SU-DHL-6 (cell line): ENCODE data around the gene USP47.

Source experiments
- H2AFZ ChIP-seq: fragments of 200-600 bp; sonication (generic); 2 replicates; pipeline ENCODE4 v1.6.1; 2014; ENCODE audit warnings: low read depth, mild to moderate bottlenecking, moderate library complexity, mixed read lengths, antibody characterized with exemption, low read length; ENCODE audit not compliant: severe bottlenecking
- H3F3A ChIP-seq: fragments of 200-600 bp; shearing (Covaris generic); 2 replicates; pipeline ENCODE4 v1.6.0; 2016; ENCODE audit warnings: antibody characterized with exemption, mild to moderate bottlenecking; ENCODE audit not compliant: insufficient read depth
- H3K27ac ChIP-seq: fragments of 200-600 bp; sonication (generic); 2 replicates; pipeline ENCODE4 v1.5.1; 2016; ENCODE audit warnings: low read depth, mild to moderate bottlenecking, low read length, moderate library complexity, mixed read lengths
- H3K27me3 ChIP-seq: fragments of 200-600 bp; sonication (generic), shearing (Covaris generic); 2 replicates; pipeline ENCODE4 v1.6.0; 2014; ENCODE audit warnings: mild to moderate bottlenecking, low read length
- H3K36me3 ChIP-seq: fragments of 200-600 bp; sonication (generic); 2 replicates; pipeline ENCODE4 v1.6.1; 2014; ENCODE audit warnings: mild to moderate bottlenecking, low read length, mixed read lengths
- H3K4me2 ChIP-seq: fragments of 300-600, 200-600 bp; shearing (Covaris generic), sonication (generic); 2 replicates; pipeline ENCODE4 v1.6.0; 2014; ENCODE audit warnings: low read length, low read depth, mild to moderate bottlenecking; ENCODE audit not compliant: poor library complexity, severe bottlenecking
- H3K4me3 ChIP-seq: fragments of 200-600 bp; sonication (generic); 2 replicates; pipeline ENCODE4 v1.5.1; 2014; ENCODE audit warnings: antibody characterized with exemption, low read length, mild to moderate bottlenecking, mixed read lengths; ENCODE audit not compliant: insufficient read depth, poor library complexity, severe bottlenecking
- H3K79me2 ChIP-seq: fragments of 200-600 bp; sonication (generic); 2 replicates; pipeline ENCODE4 v1.6.1; 2014; ENCODE audit warnings: mild to moderate bottlenecking, low read length, moderate library complexity; ENCODE audit not compliant: insufficient read depth
- H3K9ac ChIP-seq: fragments of 200-600 bp; sonication (generic); 2 replicates; pipeline ENCODE4 v1.7.0; 2014; ENCODE audit warnings: mild to moderate bottlenecking, low read length
- H3K9me2 ChIP-seq: fragments of 200-600 bp; sonication (generic); replicated peaks from 2 replicates; pipeline ENCODE4 v1.6.1; 2014; ENCODE audit warnings: low read length; ENCODE audit not compliant: insufficient read depth
- H3K9me3 ChIP-seq: fragments of 200-600 bp; sonication (generic); 2 replicates; pipeline ENCODE4 v1.6.1; 2014; ENCODE audit warnings: low read length, mixed read lengths; ENCODE audit not compliant: insufficient read depth
- H4K20me1 ChIP-seq: fragments of 200-600 bp; sonication (generic); 2 replicates; pipeline ENCODE4 v1.6.1; 2014; ENCODE audit warnings: low read depth, mild to moderate bottlenecking, antibody characterized with exemption, low read length, moderate library complexity, mixed read lengths
- EZH2phosphoT487 ChIP-seq: fragments of 200-600 bp; sonication (generic), shearing (Covaris generic); conservative IDR thresholded peaks from 2 replicates; pipeline ENCODE4 v1.6.1; 2018; ENCODE audit warnings: mild to moderate bottlenecking, antibody characterized with exemption, low read length, moderate library complexity, mixed read lengths
- TF ChIP-seq, protein P1 (sequence below): fragments of 200-600 bp; sonication (generic); IDR thresholded peaks from one replicate; pipeline ENCODE4 v1.5.1; 2017; ENCODE audit warnings: antibody characterized with exemption, mild to moderate bottlenecking, low read length, moderate library complexity; ENCODE audit not compliant: insufficient read depth, poor library complexity, severe bottlenecking

Gene USP47

DNA sequence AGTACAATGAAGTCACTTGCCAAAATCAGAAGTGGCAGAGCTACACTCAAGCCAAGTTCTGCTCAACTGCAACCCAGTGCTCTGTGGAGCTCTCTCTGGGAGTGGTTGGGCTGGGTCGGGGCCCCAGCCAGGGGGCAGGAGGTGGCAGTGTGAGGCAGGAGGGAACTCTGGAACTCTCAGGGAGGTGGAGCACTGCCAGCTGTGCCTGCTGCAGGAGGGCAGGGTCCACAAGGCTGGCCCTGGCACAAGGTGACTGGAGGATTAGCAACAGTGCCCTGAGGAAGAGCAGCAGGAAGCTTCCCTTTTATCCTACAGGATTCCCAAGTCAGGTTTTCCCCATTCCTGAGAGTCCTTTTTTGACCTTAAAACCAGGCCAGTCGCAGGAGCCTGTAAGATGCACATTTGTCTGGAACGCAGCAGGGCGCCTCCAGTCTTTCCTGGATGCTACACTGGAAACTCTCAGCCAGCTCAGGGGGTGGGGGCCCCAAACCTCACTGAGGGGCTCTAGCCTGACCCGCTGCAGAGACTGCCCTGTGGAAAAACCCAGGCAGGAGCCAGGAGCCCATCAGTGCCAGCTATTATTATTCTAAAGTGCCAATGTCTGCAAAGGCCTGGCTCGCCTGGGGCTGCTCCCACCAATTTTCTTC lies 134.8 kb downstream of the USP47 start:
- H3K9me2 ChIP-seq: no peaks in the 10 kb centered on the region

GRCh38 chr11:11977206-11977938 lies 135.6 kb downstream of the USP47 start:
- H4K20me1 ChIP-seq: no peaks in the 10 kb centered on the region
- no peaks in the 10 kb centered on the region for H3K36me3 ChIP-seq
- H3K9ac ChIP-seq: no peak overlapping the region
- H3K79me2 ChIP-seq: no peaks in the 10 kb centered on the region
- peak overlapping the region; percentile 34 for H3K4me2 ChIP-seq
- peak overlapping the region; percentile 75 for H2AFZ ChIP-seq
- H3K9me3 ChIP-seq: no peaks in the 10 kb centered on the region
- no peak overlapping the region for H3K4me3 ChIP-seq
- H3K9me2 ChIP-seq: no peaks in the 10 kb centered on the region
- H3K27me3 ChIP-seq: no peaks in the 10 kb centered on the region
- TF ChIP-seq, protein P1, sequence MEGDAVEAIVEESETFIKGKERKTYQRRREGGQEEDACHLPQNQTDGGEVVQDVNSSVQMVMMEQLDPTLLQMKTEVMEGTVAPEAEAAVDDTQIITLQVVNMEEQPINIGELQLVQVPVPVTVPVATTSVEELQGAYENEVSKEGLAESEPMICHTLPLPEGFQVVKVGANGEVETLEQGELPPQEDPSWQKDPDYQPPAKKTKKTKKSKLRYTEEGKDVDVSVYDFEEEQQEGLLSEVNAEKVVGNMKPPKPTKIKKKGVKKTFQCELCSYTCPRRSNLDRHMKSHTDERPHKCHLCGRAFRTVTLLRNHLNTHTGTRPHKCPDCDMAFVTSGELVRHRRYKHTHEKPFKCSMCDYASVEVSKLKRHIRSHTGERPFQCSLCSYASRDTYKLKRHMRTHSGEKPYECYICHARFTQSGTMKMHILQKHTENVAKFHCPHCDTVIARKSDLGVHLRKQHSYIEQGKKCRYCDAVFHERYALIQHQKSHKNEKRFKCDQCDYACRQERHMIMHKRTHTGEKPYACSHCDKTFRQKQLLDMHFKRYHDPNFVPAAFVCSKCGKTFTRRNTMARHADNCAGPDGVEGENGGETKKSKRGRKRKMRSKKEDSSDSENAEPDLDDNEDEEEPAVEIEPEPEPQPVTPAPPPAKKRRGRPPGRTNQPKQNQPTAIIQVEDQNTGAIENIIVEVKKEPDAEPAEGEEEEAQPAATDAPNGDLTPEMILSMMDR: no peak
- TF ChIP-seq EZH2phosphoT487: no peak
- H3K27ac ChIP-seq: no peak overlapping the region
- no peaks in the 10 kb centered on the region for H3F3A ChIP-seq

More for the DNA sequence above, 134.8 kb downstream of the USP47 start:
- Histone ChIP-seq H3K9ac (no peak overlapping the region), H3K27me3 (no peaks in the 10 kb centered on the region), H3K4me2 (no peak overlapping the region), H3K4me3 (no peak overlapping the region), H3K9me3 (no peaks in the 10 kb centered on the region), H3F3A (no peaks in the 10 kb centered on the region), H2AFZ (no peak overlapping the region), H4K20me1 (no peaks in the 10 kb centered on the region), H3K36me3 (no peaks in the 10 kb centered on the region), H3K27ac (no peak overlapping the region), H3K79me2 (no peaks in the 10 kb centered on the region)
- TF ChIP-seq EZH2phosphoT487: no peak
- TF ChIP-seq, protein P1: no peak

GRCh38 chr11:11978098-11978637 lies 136.4 kb downstream of the USP47 start:
- Histone ChIP-seq H3F3A (no peaks in the 10 kb centered on the region), H3K9me3 (no peaks in the 10 kb centered on the region), H3K79me2 (no peaks in the 10 kb centered on the region), H3K4me2 (peak overlapping the region; percentile 34), H3K36me3 (no peaks in the 10 kb centered on the region), H3K9me2 (no peaks in the 10 kb centered on the region), H3K4me3 (peak overlapping the region; percentile 30), H3K9ac (no peak overlapping the region), H2AFZ (peak overlapping the region; percentile 75), H3K27me3 (no peaks in the 10 kb centered on the region), H3K27ac (no peak overlapping the region), H4K20me1 (no peaks in the 10 kb centered on the region)
- TF ChIP-seq, protein P1: no peak
- no peak for TF ChIP-seq EZH2phosphoT487
